Activated CD4-positive, alpha-beta memory T cell treated with anti-CD3 and anti-CD28 coated beads for 36 hours (primary cell): ENCODE data around the gene HOXB2. TPM values are rescaled to one million over a fixed set of nuclear protein-coding genes. Genes with fewer than 3 reads are reported as not detected.

ENCODE experiments used
- CTCF ChIA-PET: fragments of 350-600 bp; sonication (Branson Sonifier 250); formaldehyde crosslinking; loops from one replicate; lab custom pipeline; 2021; ENCODE audit warnings: antibody characterized with exemption, inconsistent platforms; lab: Charles Lee
- POLR2A ChIA-PET: fragments of 350-600 bp; sonication (Branson Sonifier 250); formaldehyde crosslinking; loops from one replicate; lab custom pipeline; 2021; ENCODE audit warnings: antibody characterized with exemption; lab: Charles Lee
- DNase-seq: peaks from one replicate; pipeline ENCODE4 v3.0.0-alpha.2; 2020
- H3K27ac Mint-ChIP-seq: one replicate; pipeline ENCODE4 v1.8.0; 2021; ENCODE audit warnings: mixed read lengths
- H3K27me3 Mint-ChIP-seq: one replicate; pipeline ENCODE4 v1.8.0; 2021; ENCODE audit warnings: mixed read lengths
- H3K36me3 Mint-ChIP-seq: one replicate; pipeline ENCODE4 v1.8.0; 2021; ENCODE audit warnings: mixed read lengths
- H3K4me1 Mint-ChIP-seq: one replicate; pipeline ENCODE4 v1.8.0; 2021; ENCODE audit warnings: low read depth, mixed read lengths
- H3K4me3 Mint-ChIP-seq: one replicate; pipeline ENCODE4 v1.8.0; 2021; ENCODE audit warnings: mild to moderate bottlenecking, mixed read lengths
- H3K9me3 Mint-ChIP-seq: one replicate; pipeline ENCODE4 v1.8.0; 2021; ENCODE audit warnings: mixed read lengths
- intact Hi-C: fragments of 100-400 bp; cut with micrococcal nuclease; formaldehyde crosslinking; loops from one replicate; pipeline ENCODE4 v1.15.1; 2023
- total RNA-seq, 2 experiments: library from RNA; stranded (reverse); gene quantifications; one replicate each; pipeline ENCODE4 v1.2.3, GENCODE V29; 2021

HOXB2 gene
- total RNA-seq, 2 experiments from 2014 or later, result 13.3 to 16.8 TPM

DNA sequence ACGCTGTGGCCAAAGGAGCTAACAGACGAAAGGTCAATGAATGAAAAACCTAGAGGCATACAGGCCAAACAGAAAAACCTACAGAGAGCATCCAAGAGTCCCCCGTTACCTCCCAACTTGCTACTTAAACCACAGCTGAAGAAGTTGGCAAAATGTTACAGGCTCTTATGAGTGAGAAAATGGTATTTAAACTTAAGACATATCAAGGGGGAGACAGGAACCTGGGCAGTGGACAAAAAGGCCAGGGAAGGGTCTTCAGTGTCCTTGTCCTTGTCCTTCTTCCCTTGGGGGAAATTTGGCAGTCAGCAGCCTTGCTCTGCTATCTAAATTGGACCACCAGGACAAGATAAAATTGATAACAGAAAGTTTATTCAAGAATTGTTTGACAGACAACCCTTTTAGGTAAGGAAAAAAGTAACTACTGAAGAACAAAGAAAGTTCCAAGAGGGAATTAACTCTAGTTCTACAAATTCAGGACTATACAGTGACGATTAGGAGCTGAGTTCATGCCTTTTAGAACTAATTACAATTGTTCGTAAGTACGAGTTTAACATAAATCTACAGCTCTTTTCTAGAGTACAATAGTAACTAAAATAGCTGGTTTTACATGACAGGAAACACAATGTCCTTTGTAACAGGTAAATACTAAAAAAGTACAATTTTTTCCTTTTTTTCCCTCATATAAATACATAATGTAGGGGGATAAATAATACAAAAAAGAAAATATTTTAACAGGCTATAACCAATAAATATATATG lies 3.8 kb upstream of the HOXB2 start:
- Mint-ChIP-seq H3K4me1 (peaks cover 29% of the 10 kb centered on the region), H3K9me3 (no peaks in the 10 kb centered on the region), H3K27me3 (peaks cover 7% of the 10 kb centered on the region), H3K27ac (peak overlapping the region; percentile 85), H3K4me3 (peak overlapping the region; percentile 67), H3K36me3 (no peaks in the 10 kb centered on the region)
- ChIA-PET CTCF (interaction anchor here (1.7 to 2.5 kb wide), 2 partner anchors 56 to 241 kb away, joined by 5 to 7 read pairs; no protein-coding TSS in a partner anchor), POLR2A (no interaction called here)
- intact Hi-C loops, result loop anchor here (2.0 kb wide), 1 partner anchor 38 kb away; no protein-coding TSS in a partner anchor
- no peak for DNase-seq

DNA sequence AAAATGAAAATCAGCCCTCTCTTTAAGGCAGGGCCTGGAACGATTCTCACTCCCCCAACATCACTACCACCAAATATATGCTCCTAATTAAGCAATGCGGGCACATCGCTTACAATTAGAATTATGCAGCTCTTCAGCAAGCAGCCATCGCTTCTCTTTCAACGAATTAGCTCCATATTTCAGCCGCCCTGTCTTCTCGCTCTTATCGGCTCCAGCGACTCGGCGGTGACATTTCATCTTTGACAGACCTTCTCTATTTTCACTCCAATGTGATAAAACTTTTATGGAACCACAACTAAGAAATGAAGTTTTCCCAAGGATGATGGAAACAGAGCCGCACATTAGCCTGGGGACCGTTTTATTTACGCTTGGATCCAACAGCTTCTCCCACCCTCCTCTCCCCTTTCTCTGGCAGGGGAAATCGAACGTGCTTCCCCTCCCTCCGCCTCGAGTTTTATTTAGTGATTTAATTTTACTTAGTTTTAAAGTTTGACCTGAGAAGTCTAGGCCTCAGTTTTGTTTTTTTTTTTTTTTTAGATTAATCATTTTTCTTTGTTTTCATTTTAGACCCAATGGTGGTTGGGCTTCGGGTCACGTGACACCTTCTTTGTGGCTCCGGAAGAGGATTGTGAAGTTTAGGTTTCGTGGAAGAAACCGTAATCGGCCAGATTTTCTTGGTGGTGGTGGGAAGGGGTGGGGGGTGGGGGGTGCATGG lies 3.1 kb upstream of the HOXB2 start:
- H3K9me3 Mint-ChIP-seq, result no peaks in the 10 kb centered on the region
- peaks cover 3% of the 10 kb centered on the region for H3K36me3 Mint-ChIP-seq
- H3K4me3 Mint-ChIP-seq, result peak overlapping the region; percentile 67
- intact Hi-C loops, result loop anchor here (2.0 kb wide), 1 partner anchor 37 kb away; no protein-coding TSS in a partner anchor
- H3K27me3 Mint-ChIP-seq, result peaks cover 9% of the 10 kb centered on the region
- ChIA-PET CTCF (interaction anchor here (1.7 to 2.5 kb wide), 2 partner anchors 55 to 240 kb away, joined by 5 to 7 read pairs; no protein-coding TSS in a partner anchor), POLR2A (no interaction called here)
- peaks cover 29% of the 10 kb centered on the region for H3K4me1 Mint-ChIP-seq
- peak overlapping the region; percentile 85 for H3K27ac Mint-ChIP-seq
- peak; percentile 58 for DNase-seq

DNA sequence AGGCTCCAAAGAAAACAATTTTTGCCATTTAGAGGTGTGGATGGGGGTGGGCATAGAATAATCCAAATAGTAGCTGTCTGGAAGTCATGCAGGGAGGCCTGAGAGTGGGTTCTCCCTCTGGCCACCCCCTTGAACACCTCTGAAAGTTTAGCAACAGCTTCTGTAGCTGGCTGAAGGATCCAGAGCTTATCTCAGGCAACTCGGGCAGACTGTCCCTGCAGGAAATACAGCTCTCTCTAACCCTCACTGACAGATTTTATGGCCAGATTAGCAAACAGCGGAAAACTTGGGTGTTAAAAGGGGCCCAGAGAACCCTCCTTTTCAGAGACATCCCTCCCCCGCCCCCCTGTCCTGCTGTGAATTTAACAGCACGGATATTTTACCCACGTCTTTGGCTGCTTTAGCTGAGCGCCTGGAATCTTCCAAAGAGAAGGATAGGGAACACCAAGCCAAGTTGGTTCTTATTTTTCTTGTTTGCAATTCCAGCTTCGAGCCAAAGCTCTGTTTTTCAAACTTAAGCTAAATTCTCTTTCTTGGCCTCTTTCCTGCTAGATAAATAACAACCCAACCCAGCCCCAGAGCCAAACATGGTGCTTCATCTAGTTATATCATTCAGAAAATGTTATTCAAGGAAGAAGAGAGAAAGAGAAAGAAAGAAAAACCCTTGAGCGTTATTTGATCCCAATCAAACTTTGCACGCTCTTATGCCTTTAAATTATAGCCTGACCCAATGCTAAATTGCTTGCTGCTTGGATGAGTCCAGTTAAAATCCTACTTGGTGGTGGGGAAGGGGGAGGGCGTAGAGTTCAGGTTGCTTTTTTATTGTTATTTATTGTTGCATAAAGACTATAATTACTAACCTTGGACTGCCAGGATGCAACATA lies 2.3 kb upstream of the HOXB2 start:
- DNase-seq, result peak; percentile 25
- Mint-ChIP-seq H3K27ac (peak overlapping the region; percentile 85), H3K4me1 (peaks cover 32% of the 10 kb centered on the region), H3K36me3 (peaks cover 9% of the 10 kb centered on the region), H3K9me3 (no peaks in the 10 kb centered on the region), H3K4me3 (peak overlapping the region; percentile 67), H3K27me3 (peaks cover 15% of the 10 kb centered on the region)
- intact Hi-C loops, result no loop called here
- CTCF ChIA-PET, result interaction anchor here (1.7 to 2.5 kb wide), 2 partner anchors 54 to 239 kb away, joined by 5 to 7 read pairs; no protein-coding TSS in a partner anchor
- POLR2A ChIA-PET, result interaction anchor here (1.2 kb wide), 1 partner anchor 8 kb away, joined by 3 read pairs; no protein-coding TSS in a partner anchor

DNA sequence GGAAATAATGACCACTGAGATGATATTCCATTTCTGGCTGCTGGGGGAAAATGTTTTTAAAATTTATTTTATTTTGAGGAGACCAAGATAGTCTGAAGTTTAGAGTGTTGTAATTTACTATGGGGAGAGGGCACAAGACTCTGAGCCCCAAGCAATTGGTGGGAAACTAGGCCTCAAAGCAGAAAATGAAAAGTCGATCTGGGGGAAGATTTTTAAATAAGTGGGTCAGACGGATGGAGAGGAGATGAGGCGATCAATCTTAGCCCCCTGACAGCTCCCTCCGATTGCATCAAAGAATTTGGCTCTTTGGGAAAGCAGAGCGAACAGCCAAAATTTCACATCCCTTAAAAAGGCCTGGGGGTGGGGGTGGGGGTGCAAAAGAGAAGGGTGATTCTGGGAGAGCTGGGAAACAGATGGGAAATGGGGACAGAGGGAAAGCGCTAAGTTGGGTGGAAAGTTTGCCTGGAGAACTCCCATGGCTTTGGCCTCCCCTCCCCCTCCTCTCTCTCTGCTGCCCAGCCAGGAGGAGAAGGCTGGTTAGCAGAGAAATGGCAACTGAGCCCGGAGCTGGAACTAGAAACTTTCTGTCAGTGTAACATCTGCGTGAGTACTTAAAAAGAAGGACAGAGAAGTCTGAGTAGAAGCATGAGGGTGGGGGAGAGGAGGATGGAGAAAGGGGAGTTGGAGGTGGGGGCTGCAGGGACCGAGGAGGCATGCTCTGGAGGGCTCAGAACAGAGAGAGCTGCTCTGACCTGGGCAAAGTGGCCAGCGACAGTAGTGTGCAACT lies 1.4 kb upstream of the HOXB2 start:
- peaks cover 18% of the 10 kb centered on the region for H3K27me3 Mint-ChIP-seq
- CTCF ChIA-PET, result interaction anchor here (2.5 kb wide), 1 partner anchor 54 kb away, joined by 7 read pairs; no protein-coding TSS in a partner anchor
- H3K9me3 Mint-ChIP-seq, result no peaks in the 10 kb centered on the region
- intact Hi-C loops, result no loop called here
- POLR2A ChIA-PET, result interaction anchor here (1.2 kb wide), 1 partner anchor 9 kb away, joined by 3 read pairs; no protein-coding TSS in a partner anchor
- peak overlapping the region; percentile 67 for H3K4me3 Mint-ChIP-seq
- H3K36me3 Mint-ChIP-seq, result peaks cover 11% of the 10 kb centered on the region
- peaks cover 32% of the 10 kb centered on the region for H3K4me1 Mint-ChIP-seq
- peak overlapping the region; percentile 85 for H3K27ac Mint-ChIP-seq
- no peak for DNase-seq

DNA sequence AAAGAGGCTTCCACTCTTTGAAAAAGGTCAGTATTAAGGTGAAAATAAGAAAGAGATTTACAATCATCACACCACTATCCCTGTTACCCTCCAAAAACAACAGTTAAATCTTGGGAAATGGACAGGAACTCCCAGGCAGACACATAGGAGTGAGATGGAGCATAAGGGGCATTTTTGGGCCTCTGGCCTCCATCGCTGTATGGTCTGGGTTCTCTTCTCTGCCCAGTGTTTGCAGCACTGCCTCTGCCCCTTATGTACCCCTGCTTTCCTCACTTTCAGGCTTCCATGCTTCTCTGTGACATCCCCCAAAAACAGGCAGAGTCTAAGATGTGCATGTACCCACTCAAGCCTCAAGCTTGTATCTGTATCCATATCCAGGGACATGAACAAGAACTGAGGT lies 630 bp upstream of the HOXB2 start:
- DNase-seq, result no peak
- POLR2A ChIA-PET, result no interaction called here
- Mint-ChIP-seq H3K27ac (peak overlapping the region; percentile 96), H3K9me3 (no peaks in the 10 kb centered on the region), H3K36me3 (peaks cover 11% of the 10 kb centered on the region), H3K4me1 (peaks cover 32% of the 10 kb centered on the region), H3K4me3 (peak overlapping the region; percentile 84), H3K27me3 (peaks cover 18% of the 10 kb centered on the region)
- intact Hi-C loops, result no loop called here
- CTCF ChIA-PET, result no interaction called here

DNA sequence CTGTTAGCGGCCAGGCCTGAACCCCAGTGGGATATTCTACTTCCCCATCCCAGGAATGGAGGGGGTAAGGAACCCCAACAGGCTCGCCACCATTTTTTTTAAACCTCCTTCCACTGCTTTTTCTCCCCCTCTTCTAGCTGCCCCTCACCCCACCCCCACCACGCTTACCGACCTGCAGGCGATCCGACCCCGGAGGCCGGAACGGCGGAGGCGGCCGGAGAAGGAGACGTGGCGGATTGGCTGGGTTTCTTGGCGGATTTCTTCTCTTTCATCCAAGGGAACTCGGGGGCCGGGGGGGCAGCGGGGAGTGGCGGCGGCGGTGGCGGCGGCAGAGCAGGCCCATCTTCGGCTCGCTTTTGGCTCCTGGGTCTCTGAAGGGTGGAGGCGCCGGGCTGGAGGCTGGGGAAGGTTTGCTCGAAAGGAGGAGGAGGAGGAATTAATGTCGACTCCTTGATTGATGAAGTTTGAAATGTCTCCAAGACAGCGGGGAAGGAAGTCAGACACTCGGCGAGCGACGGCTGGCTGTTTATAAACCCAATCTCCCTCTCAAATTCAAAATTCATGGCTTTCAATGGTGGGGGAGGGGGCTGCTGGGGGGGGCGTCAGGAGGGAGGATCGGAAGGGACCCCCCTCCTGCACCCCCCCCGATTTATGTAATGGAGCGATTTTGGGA lies 424 bp downstream of the HOXB2 start:
- H3K27me3 Mint-ChIP-seq, result peaks cover 18% of the 10 kb centered on the region
- intact Hi-C loops, result loop anchor here (5.0 kb wide), 1 partner anchor 33 kb away; the partner anchor contains the start of gene HOXB4
- peaks cover 11% of the 10 kb centered on the region for H3K36me3 Mint-ChIP-seq
- peak overlapping the region; percentile 84 for H3K4me3 Mint-ChIP-seq
- H3K27ac Mint-ChIP-seq, result peak overlapping the region; percentile 96
- peak; percentile 63 for DNase-seq
- POLR2A ChIA-PET, result interaction anchor here (1.2 kb wide), 1 partner anchor 12 kb away, joined by 3 read pairs; no protein-coding TSS in a partner anchor
- peaks cover 40% of the 10 kb centered on the region for H3K4me1 Mint-ChIP-seq
- no peaks in the 10 kb centered on the region for H3K9me3 Mint-ChIP-seq
- CTCF ChIA-PET, result interaction anchor here (0.7 kb wide), 1 partner anchor 12 kb away, joined by 4 read pairs; no protein-coding TSS in a partner anchor

DNA sequence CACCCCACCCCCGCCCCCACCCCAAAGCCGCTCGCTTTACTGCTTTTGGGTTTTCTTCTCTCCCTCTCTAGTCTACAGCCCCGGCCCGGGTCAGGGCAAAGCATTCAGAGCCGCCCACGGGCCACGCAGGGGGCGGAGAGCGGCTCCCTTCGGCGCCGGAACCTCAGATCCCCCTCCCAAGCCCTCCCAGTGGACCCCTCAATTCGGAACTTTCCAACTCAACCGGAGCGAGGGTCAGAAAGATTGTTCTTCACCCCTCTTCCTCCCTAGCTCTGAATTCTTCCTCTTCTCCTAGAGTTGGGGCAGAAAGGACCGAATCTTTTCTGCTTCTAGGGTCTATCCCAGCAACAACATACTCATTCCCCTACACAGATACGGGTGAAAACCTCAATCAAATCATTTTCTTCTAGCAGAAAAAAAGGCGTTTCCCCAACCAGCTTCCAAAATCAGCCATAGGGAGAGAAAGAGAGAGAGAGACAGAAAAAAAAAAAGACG lies 1.0 kb downstream of the HOXB2 start:
- H3K27me3 Mint-ChIP-seq, result peaks cover 18% of the 10 kb centered on the region

DNA sequence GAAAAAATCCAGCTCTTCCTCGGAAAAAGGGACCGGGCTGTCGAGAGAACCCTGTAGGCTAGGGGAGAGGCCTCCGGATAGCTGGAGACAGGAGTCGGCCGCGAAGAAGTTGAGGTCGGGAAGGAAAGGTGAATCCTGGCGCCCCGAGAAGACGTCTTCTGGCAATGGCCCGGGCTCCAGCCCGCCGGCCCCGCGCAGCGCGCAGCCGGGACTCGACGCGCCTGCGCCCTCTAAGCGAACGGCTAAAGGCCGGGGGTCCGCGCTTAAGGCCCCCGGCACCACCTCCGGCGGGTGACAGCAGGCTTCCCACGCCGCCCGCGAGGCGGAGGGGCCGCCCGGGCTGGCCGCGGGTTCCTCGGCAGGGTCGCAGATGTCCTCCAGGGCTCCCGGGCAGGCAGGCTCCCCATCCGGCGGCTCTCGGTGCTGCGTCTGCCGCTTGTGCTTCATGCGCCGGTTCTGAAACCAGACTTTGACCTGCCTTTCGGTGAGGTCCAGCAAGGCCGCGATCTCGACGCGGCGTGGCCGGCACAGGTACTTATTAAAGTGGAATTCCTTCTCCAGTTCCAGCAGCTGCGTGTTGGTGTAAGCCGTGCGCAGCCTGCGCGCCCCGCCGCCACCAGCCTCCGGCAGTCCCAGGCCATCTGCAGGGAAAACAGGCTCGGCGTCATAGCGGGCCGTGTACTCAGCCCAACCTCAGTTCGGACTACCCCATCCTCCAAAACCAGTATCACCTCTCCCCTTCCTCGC lies 1.6 kb downstream of the HOXB2 start:
- ChIA-PET CTCF (interaction anchor here (1.1 to 1.2 kb wide), 2 partner anchors 35 to 280 kb away, joined by 3 read pairs; partner anchors contain the start of gene HOXB4), POLR2A (interaction anchor here (0.6 to 1.2 kb wide), 3 partner anchors 11 to 34 kb away, joined by 3 read pairs; no protein-coding TSS in a partner anchor)
- intact Hi-C loops, result loop anchor here (5.0 kb wide), 1 partner anchor 34 kb away; the partner anchor contains the start of gene HOXB4
- peak overlapping the region; percentile 96 for H3K27ac Mint-ChIP-seq
- H3K9me3 Mint-ChIP-seq, result no peaks in the 10 kb centered on the region
- peaks cover 18% of the 10 kb centered on the region for H3K27me3 Mint-ChIP-seq
- H3K4me3 Mint-ChIP-seq, result peak overlapping the region; percentile 84
- DNase-seq, result peak; percentile 74
- peaks cover 11% of the 10 kb centered on the region for H3K36me3 Mint-ChIP-seq
- peaks cover 37% of the 10 kb centered on the region for H3K4me1 Mint-ChIP-seq

More for the DNA sequence above, 1.0 kb downstream of the HOXB2 start:
- CTCF ChIA-PET, result interaction anchor here (0.7 to 1.2 kb wide), 2 partner anchors 11 to 281 kb away, joined by 3 to 4 read pairs; no protein-coding TSS in a partner anchor
- Mint-ChIP-seq H3K9me3 (no peaks in the 10 kb centered on the region), H3K27ac (peak overlapping the region; percentile 96), H3K4me3 (peak overlapping the region; percentile 84), H3K4me1 (peaks cover 40% of the 10 kb centered on the region), H3K36me3 (peaks cover 11% of the 10 kb centered on the region)
- POLR2A ChIA-PET, result interaction anchor here (0.6 to 1.2 kb wide), 2 partner anchors 12 to 34 kb away, joined by 3 read pairs; no protein-coding TSS in a partner anchor
- DNase-seq, result peak; percentile 62
- intact Hi-C loops, result loop anchor here (5.0 kb wide), 1 partner anchor 33 kb away; the partner anchor contains the start of gene HOXB4

DNA sequence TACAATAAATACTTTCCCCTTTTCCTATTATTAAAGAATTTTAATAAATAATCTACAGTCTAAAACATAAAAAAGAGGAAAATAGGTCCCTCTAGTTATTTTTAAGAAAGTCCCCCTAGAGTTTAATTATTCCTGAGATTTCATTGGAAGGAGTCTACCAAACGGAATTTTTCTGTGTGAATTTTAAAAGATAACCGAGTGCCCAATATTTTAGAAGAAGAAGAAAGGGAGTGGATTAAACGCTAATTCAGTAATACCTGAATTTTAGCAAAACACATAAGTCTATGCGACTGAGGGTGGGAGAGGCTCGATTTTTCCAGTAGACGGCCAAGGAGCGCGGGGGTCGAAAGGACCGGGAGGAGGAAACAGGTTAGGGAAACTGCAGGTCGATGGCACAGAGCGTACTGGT lies 2.2 kb downstream of the HOXB2 start:
- POLR2A ChIA-PET, result interaction anchor here (1.1 kb wide), 1 partner anchor 30 kb away, joined by 3 read pairs; no protein-coding TSS in a partner anchor
- Mint-ChIP-seq H3K36me3 (peaks cover 11% of the 10 kb centered on the region), H3K4me3 (peak overlapping the region; percentile 84), H3K9me3 (no peaks in the 10 kb centered on the region), H3K27me3 (peaks cover 18% of the 10 kb centered on the region), H3K27ac (peak overlapping the region; percentile 96), H3K4me1 (peaks cover 35% of the 10 kb centered on the region)
- intact Hi-C loops, result loop anchor here (5.0 kb wide), 1 partner anchor 35 kb away; the partner anchor contains the start of gene HOXB4
- DNase-seq, result no peak
- CTCF ChIA-PET, result interaction anchor here (1.1 to 1.9 kb wide), 3 partner anchors 35 to 280 kb away, joined by 3 to 5 read pairs (median 3); partner anchors contain the start of gene HOXB4
